ENCODE results near the gene RENBP. TPM values are rescaled to one million over a fixed set of nuclear protein-coding genes. Genes with fewer than 3 reads are reported as not detected.

Gene RENBP
- total and polyA plus RNA-seq, 7 experiments from 2014 or later = 0.47 to 32.7 (median 22.2) TPM

- H3K4me3 Mint-ChIP-seq = no peak overlapping the region
- peaks cover 0 to 16% (median 7%) of the 10 kb centered on the region in 7 donors for H3K4me1 Mint-ChIP-seq
- no peak overlapping the region for H3K27ac ChIP-seq (ENCODE audit: low read depth, low read length)
- ATAC-seq (peak; percentile 1), DNase-seq (no peak)
- ChIA-PET POLR2A (interaction anchor here (21.0 kb wide), 1 partner anchor 27 kb away, joined by 384 read pairs; the partner anchor contains the start of genes ARHGAP4 and NAA10), CTCF (interaction anchor here (0.7 to 10.9 kb wide), 3 partner anchors 9 to 191 kb away, joined by 5 to 168 read pairs (median 8); partner anchors contain the start of genes ARHGAP4, PLXNB3 and RENBP)
- no peaks in the 10 kb centered on the region for H3K27me3 Mint-ChIP-seq
- peaks cover 0 to 97% (median 2%) of the 10 kb centered on the region in 3 experiments for H3K36me3 ChIP-seq (ENCODE audit: control insufficient read depth in 2 of 3, insufficient read depth in 3 of 3, low read length in 3 of 3)
- peaks cover 0 to 60% (median 3%) of the 10 kb centered on the region in 5 donors for H3K36me3 Mint-ChIP-seq
- peaks cover 4 to 6% of the 10 kb centered on the region in 2 donors for H3K4me1 ChIP-seq (ENCODE audit: control insufficient read depth in 2 of 2, insufficient read depth in 2 of 2, low read length in 2 of 2)
- intact Hi-C loops (cut with micrococcal nuclease) = loop anchor here (1.0 to 5.0 kb wide), 5 partner anchors 13 to 402 kb away; partner anchors contain the start of genes PLXNB3 (in 2 of the 2) and ARHGAP4 (in 1 of the 2)
- peak overlapping the region in 3 of 9 donors; percentile 36 to 46 (median 45) for H3K27ac Mint-ChIP-seq
- H3K27me3 ChIP-seq (ENCODE audit: control insufficient read depth in 2 of 2, insufficient read depth in 2 of 2, low read length in 2 of 2) = no peaks in the 10 kb centered on the region
- no peaks in the 10 kb centered on the region for H3K9me3 ChIP-seq (ENCODE audit: control insufficient read depth in 2 of 3, low read length in 3 of 3)
- no peaks in the 10 kb centered on the region for H3K9me3 Mint-ChIP-seq
- H3K4me3 ChIP-seq (ENCODE audit: low read length) = no peak overlapping the region
Observed at GRCh38 chrX:153953892-153954557, 9.6 kb upstream of the RENBP start.

- Mint-ChIP-seq H3K27ac (peak overlapping the region in 6 of 9 donors; percentile 4 to 82 (median 52)), H3K27me3 (no peaks in the 10 kb centered on the region), H3K36me3 (peaks cover 0 to 58% (median 3%) of the 10 kb centered on the region in 5 donors), H3K4me1 (peaks cover 0 to 22% (median 7%) of the 10 kb centered on the region in 7 donors), H3K9me3 (no peaks in the 10 kb centered on the region), H3K4me3 (no peak overlapping the region)
- ChIA-PET CTCF (interaction anchor here (0.7 to 10.9 kb wide), 3 partner anchors 9 to 190 kb away, joined by 5 to 168 read pairs (median 8); partner anchors contain the start of genes ARHGAP4, PLXNB3 and RENBP), POLR2A (interaction anchor here (1.2 to 21.0 kb wide), 2 partner anchors 26 to 190 kb away, joined by 3 to 384 read pairs; partner anchors contain the start of genes ARHGAP4 and NAA10)
- H3K27ac ChIP-seq (ENCODE audit: low read depth, low read length) = no peak overlapping the region
- H3K4me1 ChIP-seq (ENCODE audit: control insufficient read depth in 2 of 2, insufficient read depth in 2 of 2, low read length in 2 of 2) = peaks cover 4 to 6% of the 10 kb centered on the region in 2 donors
- H3K4me3 ChIP-seq (ENCODE audit: low read length) = no peak overlapping the region
- peaks cover 0 to 91% (median 2%) of the 10 kb centered on the region in 3 experiments for H3K36me3 ChIP-seq (ENCODE audit: control insufficient read depth in 2 of 3, insufficient read depth in 3 of 3, low read length in 3 of 3)
- ATAC-seq = peak; percentile 89
- no peaks in the 10 kb centered on the region for H3K9me3 ChIP-seq (ENCODE audit: control insufficient read depth in 2 of 3, low read length in 3 of 3)
- intact Hi-C loops (cut with micrococcal nuclease) = loop anchor here (1.0 to 5.0 kb wide), 5 partner anchors 13 to 401 kb away; partner anchors contain the start of genes PLXNB3 (in 2 of the 2) and ARHGAP4 (in 1 of the 2)
- H3K27me3 ChIP-seq (ENCODE audit: control insufficient read depth in 2 of 2, insufficient read depth in 2 of 2, low read length in 2 of 2) = no peaks in the 10 kb centered on the region
- peak; percentile 61 to 87 (median 78) for DNase-seq
Observed at GRCh38 chrX:153953342-153953830, 8.9 kb upstream of the RENBP start.

GRCh38 chrX:153952373-153953026 is 8.1 kb upstream of the RENBP start:
- CTCF ChIA-PET = interaction anchor here (0.8 to 10.9 kb wide), 3 partner anchors 17 to 189 kb away, joined by 5 to 168 read pairs (median 8); partner anchors contain the start of genes ARHGAP4 and PLXNB3
- intact Hi-C loops (cut with micrococcal nuclease) = loop anchor here (1.0 to 5.0 kb wide), 5 partner anchors 14 to 400 kb away; partner anchors contain the start of genes PLXNB3 (in 2 of the 2) and ARHGAP4 (in 1 of the 2)
- ATAC-seq (no peak), DNase-seq (no peak)
- H3K27ac ChIP-seq (ENCODE audit: low read depth, low read length) = no peak overlapping the region
- H3K4me3 Mint-ChIP-seq = no peak overlapping the region
- H3K9me3 ChIP-seq (ENCODE audit: control insufficient read depth in 2 of 3, low read length in 3 of 3) = no peaks in the 10 kb centered on the region
- no peaks in the 10 kb centered on the region for H3K27me3 ChIP-seq (ENCODE audit: control insufficient read depth in 2 of 2, insufficient read depth in 2 of 2, low read length in 2 of 2)
- H3K27me3 Mint-ChIP-seq = no peaks in the 10 kb centered on the region
- H3K4me3 ChIP-seq (ENCODE audit: low read length) = no peak overlapping the region
- H3K36me3 ChIP-seq (ENCODE audit: control insufficient read depth in 2 of 3, insufficient read depth in 3 of 3, low read length in 3 of 3) = peaks cover 0 to 82% (median 2%) of the 10 kb centered on the region in 3 experiments
- H3K36me3 Mint-ChIP-seq = peaks cover 0 to 54% (median 4%) of the 10 kb centered on the region in 5 donors
- H3K4me1 ChIP-seq (ENCODE audit: control insufficient read depth in 2 of 2, insufficient read depth in 2 of 2, low read length in 2 of 2) = peaks cover 7 to 9% of the 10 kb centered on the region in 2 donors
- no peaks in the 10 kb centered on the region for H3K9me3 Mint-ChIP-seq
- H3K4me1 Mint-ChIP-seq = peaks cover 2 to 28% (median 12%) of the 10 kb centered on the region in 7 donors
- H3K27ac Mint-ChIP-seq = peak overlapping the region in 2 of 9 donors; percentile 42 to 60
- POLR2A ChIA-PET = interaction anchor here (1.2 to 21.0 kb wide), 2 partner anchors 25 to 189 kb away, joined by 3 to 384 read pairs; partner anchors contain the start of genes ARHGAP4 and NAA10

GRCh38 chrX:153951683-153952372 is 7.4 kb upstream of the RENBP start:
- H3K27me3 Mint-ChIP-seq = no peaks in the 10 kb centered on the region
- H3K9me3 Mint-ChIP-seq = no peaks in the 10 kb centered on the region
- DNase-seq = no peak
- peaks cover 6 to 33% (median 16%) of the 10 kb centered on the region in 7 donors for H3K4me1 Mint-ChIP-seq
- Histone ChIP-seq H3K27ac (ENCODE audit: low read depth, low read length) (no peak overlapping the region), H3K27me3 (ENCODE audit: control insufficient read depth in 2 of 2, insufficient read depth in 2 of 2, low read length in 2 of 2) (no peaks in the 10 kb centered on the region), H3K4me3 (ENCODE audit: low read length) (no peak overlapping the region), H3K4me1 (ENCODE audit: control insufficient read depth in 2 of 2, insufficient read depth in 2 of 2, low read length in 2 of 2) (peaks cover 8 to 15% of the 10 kb centered on the region in 2 donors), H3K36me3 (ENCODE audit: control insufficient read depth in 2 of 3, insufficient read depth in 3 of 3, low read length in 3 of 3) (peaks cover 0 to 75% (median 2%) of the 10 kb centered on the region in 3 experiments), H3K9me3 (ENCODE audit: control insufficient read depth in 2 of 3, low read length in 3 of 3) (no peaks in the 10 kb centered on the region)
- ChIA-PET CTCF (interaction anchor here (2.1 to 10.9 kb wide), 2 partner anchors 26 to 188 kb away, joined by 8 to 168 read pairs; partner anchors contain the start of genes ARHGAP4 and PLXNB3), POLR2A (interaction anchor here (7.7 to 21.0 kb wide), 2 partner anchors 17 to 25 kb away, joined by 63 to 384 read pairs; partner anchors contain the start of genes ARHGAP4, HCFC1 and NAA10)
- intact Hi-C loops (cut with micrococcal nuclease) = loop anchor here (2.0 to 5.0 kb wide), 3 partner anchors 15 to 400 kb away; partner anchors contain the start of gene ARHGAP4 (in 1 of the 2)
- peaks cover 0 to 51% (median 6%) of the 10 kb centered on the region in 5 donors for H3K36me3 Mint-ChIP-seq
- no peak overlapping the region for H3K4me3 Mint-ChIP-seq
- no peak overlapping the region for H3K27ac Mint-ChIP-seq
- ATAC-seq = no peak

GRCh38 chrX:153950127-153950526 is 5.7 kb upstream of the RENBP start:
- peaks cover 0 to 37% (median 5%) of the 10 kb centered on the region in 5 donors for H3K36me3 Mint-ChIP-seq
- Histone ChIP-seq H3K9me3 (ENCODE audit: control insufficient read depth in 2 of 3, low read length in 3 of 3) (no peaks in the 10 kb centered on the region), H3K4me1 (ENCODE audit: control insufficient read depth in 2 of 2, insufficient read depth in 2 of 2, low read length in 2 of 2) (peaks cover 8 to 15% of the 10 kb centered on the region in 2 donors), H3K4me3 (ENCODE audit: low read length) (no peak overlapping the region), H3K36me3 (ENCODE audit: control insufficient read depth in 2 of 3, insufficient read depth in 3 of 3, low read length in 3 of 3) (peaks cover 0 to 58% (median 2%) of the 10 kb centered on the region in 3 experiments), H3K27me3 (ENCODE audit: control insufficient read depth in 2 of 2, insufficient read depth in 2 of 2, low read length in 2 of 2) (no peaks in the 10 kb centered on the region), H3K27ac (ENCODE audit: low read depth, low read length) (no peak overlapping the region)
- ATAC-seq (no peak), DNase-seq (no peak)
- peak overlapping the region in 1 of 10 donors; percentile 12 for H3K4me3 Mint-ChIP-seq
- intact Hi-C loops (cut with micrococcal nuclease) = loop anchor here in 1 of 2 donors (5.0 kb wide), 1 partner anchor 398 kb away; no protein-coding TSS in a partner anchor
- ChIA-PET POLR2A (interaction anchor here (1.1 to 21.0 kb wide), 3 partner anchors 19 to 186 kb away, joined by 5 to 384 read pairs (median 63); partner anchors contain the start of genes ARHGAP4, HCFC1, NAA10 and PLXNB3), CTCF (interaction anchor here (0.7 to 10.9 kb wide), 8 partner anchors 11 to 187 kb away, joined by 3 to 168 read pairs (median 5); partner anchors contain the start of genes ARHGAP4 and PLXNB3)
- H3K9me3 Mint-ChIP-seq = no peaks in the 10 kb centered on the region
- no peaks in the 10 kb centered on the region for H3K27me3 Mint-ChIP-seq
- peak overlapping the region in 4 of 9 donors; percentile 9 to 80 (median 35) for H3K27ac Mint-ChIP-seq
- peaks cover 6 to 33% (median 16%) of the 10 kb centered on the region in 7 donors for H3K4me1 Mint-ChIP-seq
